HEK293 (cell line): ENCODE results near the gene SGMS1.

ENCODE experiments used
- CTCF ChIA-PET: fragments of 350-600 bp; formaldehyde crosslinking; extraction: SDS; loops from one replicate; lab custom pipeline; 2021; ENCODE audit warnings: antibody characterized with exemption; lab: Yijun Ruan, JAX
- POLR2A ChIA-PET: fragments of 300-600 bp; formaldehyde crosslinking; extraction: SDS; loops from one replicate; lab custom pipeline; 2020; ENCODE audit warnings: antibody characterized with exemption, inconsistent platforms; lab: Yijun Ruan, JAX
- H3K27ac ChIP-seq: fragments of 200-500 bp; sonication (Bioruptor generic); 2 replicates; pipeline ENCODE4 v1.5.1; 2014; ENCODE audit warnings: low read depth, low read length, control low read depth, inconsistent platforms; ENCODE audit errors: extremely low read depth
- H3K36me3 ChIP-seq, 2 experiments: fragments of 200-500 bp in 1 of 2; sonication (Bioruptor generic) in 1 of 2; 1 replicate in 1 of 2; 2 replicates in 1 of 2; pipeline ENCODE4 v1.5.1; 2014 to 2017; ENCODE audit warnings: inconsistent platforms in 2 of 2, low read length in 2 of 2; ENCODE audit not compliant: control insufficient read depth in 2 of 2, insufficient read depth in 1 of 2
- H3K4me1 ChIP-seq: fragments of 200-500 bp; sonication (Bioruptor generic); 2 replicates; pipeline ENCODE4 v1.5.1; 2014; ENCODE audit warnings: mild to moderate bottlenecking, low read length, inconsistent platforms; ENCODE audit not compliant: control insufficient read depth, insufficient read depth
- H3K4me3 ChIP-seq: 2 replicates; pipeline ENCODE4 v1.5.1; 2011; ENCODE audit warnings: low read depth, mild to moderate bottlenecking, control low read depth, low read length, moderate library complexity
- H3K9me3 ChIP-seq: fragments of 200-500 bp; sonication (Bioruptor generic); 2 replicates; pipeline ENCODE4 v1.5.1; 2014; ENCODE audit warnings: low read depth, low read length, inconsistent platforms; ENCODE audit not compliant: control insufficient read depth, insufficient read depth
- IKZF3 ChIP-seq: fragments of 450-650 bp; IDR thresholded peaks from 2 replicates; pipeline ENCODE4 v1.5.0; 2018; ENCODE audit warnings: missing biosample characterization, mild to moderate bottlenecking, missing genetic modification characterization, moderate library complexity
- RBAK ChIP-seq: fragments of 450-650 bp; formaldehyde crosslinking; IDR thresholded peaks from 2 replicates; pipeline ENCODE4 v1.5.1; 2016; ENCODE audit warnings: missing biosample characterization, missing genetic modification characterization
- ZBTB17 ChIP-seq: fragments of 450-650 bp; formaldehyde crosslinking; IDR thresholded peaks from 2 replicates; pipeline ENCODE4 v1.5.1; 2016; ENCODE audit warnings: missing biosample characterization, missing genetic modification characterization
- ZBTB20 ChIP-seq: fragments of 450-650 bp; formaldehyde crosslinking; IDR thresholded peaks from 2 replicates; pipeline ENCODE4 v1.5.1; 2016; ENCODE audit warnings: missing biosample characterization, missing genetic modification characterization
- ZBTB21 ChIP-seq: fragments of 450-650 bp; formaldehyde crosslinking; IDR thresholded peaks from 2 replicates; pipeline ENCODE4 v1.5.1; 2017; ENCODE audit warnings: missing biosample characterization, missing genetic modification characterization
- ZBTB8A ChIP-seq: fragments of 450-650 bp; formaldehyde crosslinking; IDR thresholded peaks from 2 replicates; pipeline ENCODE4 v1.5.1; 2016; ENCODE audit warnings: missing biosample characterization, missing genetic modification characterization
- ZIC2 ChIP-seq: fragments of 450-650 bp; formaldehyde crosslinking; IDR thresholded peaks from 2 replicates; pipeline ENCODE4 v1.5.1; 2016; ENCODE audit warnings: missing biosample characterization, missing genetic modification characterization
- ZNF114 ChIP-seq: fragments of 450-650 bp; formaldehyde crosslinking; IDR thresholded peaks from 2 replicates; pipeline ENCODE4 v1.5.0; 2017; ENCODE audit warnings: missing biosample characterization, missing genetic modification characterization
- ZNF157 ChIP-seq: fragments of 450-650 bp; formaldehyde crosslinking; IDR thresholded peaks from 2 replicates; pipeline ENCODE4 v1.5.1; 2016; ENCODE audit warnings: missing biosample characterization, missing genetic modification characterization
- ZNF354C ChIP-seq: fragments of 450-650 bp; formaldehyde crosslinking; IDR thresholded peaks from 2 replicates; pipeline ENCODE4 v1.5.1; 2016; ENCODE audit warnings: missing biosample characterization, missing genetic modification characterization, low read depth, borderline replicate concordance
- ZNF416 ChIP-seq: fragments of 450-650 bp; formaldehyde crosslinking; IDR thresholded peaks from 2 replicates; pipeline ENCODE4 v1.5.1; 2016; ENCODE audit warnings: missing biosample characterization, missing genetic modification characterization
- ZNF501 ChIP-seq: fragments of 450-650 bp; formaldehyde crosslinking; IDR thresholded peaks from 2 replicates; pipeline ENCODE4 v1.5.1; 2016; ENCODE audit warnings: missing biosample characterization, missing genetic modification characterization
- ZNF510 ChIP-seq: fragments of 450-650 bp; formaldehyde crosslinking; IDR thresholded peaks from 2 replicates; pipeline ENCODE4 v1.5.1; 2018; ENCODE audit warnings: mild to moderate bottlenecking, missing genetic modification characterization, missing biosample characterization; ENCODE audit not compliant: insufficient replicate concordance
- ZNF521 ChIP-seq: fragments of 450-650 bp; formaldehyde crosslinking; IDR thresholded peaks from 2 replicates; pipeline ENCODE4 v1.5.1; 2017; ENCODE audit warnings: missing biosample characterization, mild to moderate bottlenecking, missing genetic modification characterization
- ZNF621 ChIP-seq: fragments of 450-650 bp; formaldehyde crosslinking; IDR thresholded peaks from 2 replicates; pipeline ENCODE4 v1.5.1; 2017; ENCODE audit warnings: missing biosample characterization, missing genetic modification characterization
- ZNF791 ChIP-seq: fragments of 450-650 bp; formaldehyde crosslinking; IDR thresholded peaks from 2 replicates; pipeline ENCODE4 v1.5.1; 2016; ENCODE audit warnings: missing biosample characterization, missing genetic modification characterization
- ZSCAN30 ChIP-seq: fragments of 450-650 bp; IDR thresholded peaks from 2 replicates; pipeline ENCODE4 v1.5.1; 2018; ENCODE audit warnings: missing biosample characterization, mild to moderate bottlenecking, missing genetic modification characterization, moderate library complexity
- TF ChIP-seq, protein P1 (sequence below): fragments of 450-650 bp; formaldehyde crosslinking; IDR thresholded peaks from 2 replicates; pipeline ENCODE4 v1.5.1; 2016; ENCODE audit warnings: missing biosample characterization, missing genetic modification characterization
- TF ChIP-seq, protein P2 (sequence below): fragments of 450-650 bp; formaldehyde crosslinking; IDR thresholded peaks from 2 replicates; pipeline ENCODE4 v1.5.1; 2016; ENCODE audit warnings: missing biosample characterization, missing genetic modification characterization, borderline replicate concordance
- TF ChIP-seq, protein P3 (sequence below): fragments of 450-650 bp; formaldehyde crosslinking; IDR thresholded peaks from 2 replicates; pipeline ENCODE4 v1.5.0; 2017; ENCODE audit warnings: missing biosample characterization, missing genetic modification characterization, borderline replicate concordance
- TF ChIP-seq, protein P4 (sequence below): fragments of 450-650 bp; formaldehyde crosslinking; IDR thresholded peaks from 2 replicates; pipeline ENCODE4 v1.5.1; 2016; ENCODE audit warnings: missing biosample characterization, missing genetic modification characterization

SGMS1 gene

DNA sequence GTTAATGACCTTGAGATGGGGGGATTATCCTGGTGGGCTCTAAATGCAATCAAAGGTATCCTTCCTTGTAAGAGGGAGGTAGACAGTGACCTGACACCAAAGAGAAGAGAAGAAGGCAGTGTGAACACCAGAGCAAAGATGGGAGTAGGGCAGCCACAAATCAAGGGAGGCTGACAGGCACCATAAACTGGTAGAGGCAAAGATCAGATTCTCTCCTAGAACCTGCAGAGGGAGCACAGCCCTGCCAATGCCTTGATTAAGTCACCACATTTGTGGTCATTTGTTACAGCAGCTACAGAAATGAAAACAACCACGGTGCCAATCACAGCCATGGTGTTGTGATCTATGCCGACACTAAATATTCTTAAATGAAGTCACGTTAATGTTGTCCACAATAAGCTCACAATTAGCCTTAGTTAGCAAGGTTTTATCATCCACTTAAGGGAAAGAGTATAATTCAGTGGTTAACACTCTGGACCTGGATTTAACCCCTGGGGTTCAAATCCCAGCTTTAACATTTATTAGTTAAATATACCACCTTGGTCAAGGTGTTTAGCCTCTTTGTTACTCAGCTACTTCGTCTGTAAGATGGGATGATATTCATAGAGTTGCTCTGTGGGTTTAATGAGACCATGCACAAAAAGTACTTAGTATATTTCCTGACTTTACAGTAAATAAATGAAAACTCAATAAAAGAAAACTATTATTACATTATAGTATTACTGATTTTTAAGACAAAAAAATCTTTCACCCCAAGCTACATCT lies 70.8 kb downstream of the SGMS1 start (continued):
- TF ChIP-seq, protein P1, sequence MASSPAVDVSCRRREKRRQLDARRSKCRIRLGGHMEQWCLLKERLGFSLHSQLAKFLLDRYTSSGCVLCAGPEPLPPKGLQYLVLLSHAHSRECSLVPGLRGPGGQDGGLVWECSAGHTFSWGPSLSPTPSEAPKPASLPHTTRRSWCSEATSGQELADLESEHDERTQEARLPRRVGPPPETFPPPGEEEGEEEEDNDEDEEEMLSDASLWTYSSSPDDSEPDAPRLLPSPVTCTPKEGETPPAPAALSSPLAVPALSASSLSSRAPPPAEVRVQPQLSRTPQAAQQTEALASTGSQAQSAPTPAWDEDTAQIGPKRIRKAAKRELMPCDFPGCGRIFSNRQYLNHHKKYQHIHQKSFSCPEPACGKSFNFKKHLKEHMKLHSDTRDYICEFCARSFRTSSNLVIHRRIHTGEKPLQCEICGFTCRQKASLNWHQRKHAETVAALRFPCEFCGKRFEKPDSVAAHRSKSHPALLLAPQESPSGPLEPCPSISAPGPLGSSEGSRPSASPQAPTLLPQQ = peak; percentile 25; the same call in 1 of the 2 replicates

DNA sequence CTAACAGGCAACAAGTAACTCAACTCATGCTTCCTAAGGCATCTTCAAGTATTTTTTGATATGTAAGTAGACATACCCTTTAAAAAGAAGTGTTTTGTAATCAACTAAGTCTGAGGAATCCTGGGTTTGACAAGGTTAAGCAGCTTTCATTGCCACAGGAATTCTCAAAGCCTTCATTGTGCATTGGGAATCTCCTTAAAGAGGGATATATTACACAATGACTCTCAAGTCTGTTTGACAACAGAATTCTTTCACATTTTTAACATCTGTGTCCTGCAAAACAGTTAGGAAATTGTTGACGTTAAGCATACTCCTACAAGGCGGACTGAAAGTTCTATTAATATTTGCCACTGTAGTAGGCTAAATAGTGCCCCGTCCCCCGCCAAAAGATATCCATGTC lies 71.4 kb downstream of the SGMS1 start:
- ChIA-PET POLR2A (interaction anchor here (0.9 kb wide), 1 partner anchor 71 kb away, joined by 3 read pairs; no protein-coding TSS in a partner anchor), CTCF (interaction anchor here (1.0 to 1.3 kb wide), 2 partner anchors 9 to 69 kb away, joined by 4 read pairs; no protein-coding TSS in a partner anchor)
- no peak overlapping the region for H3K27ac ChIP-seq
- TF ChIP-seq IKZF3 (no peak), ZNF354C (tag by site-specific recombination) (no peak), ZNF416 (tag by site-specific recombination) (no peak), ZIC2 (no peak), ZNF510 (no peak), ZNF521 (no peak), ZNF621 (tag by site-specific recombination) (no peak), ZNF501 (tag by site-specific recombination) (no peak), ZNF114 (no peak), ZBTB17 (tag by site-specific recombination) (no peak)
- TF ChIP-seq, protein P1 = no peak
- TF ChIP-seq, protein P2, sequence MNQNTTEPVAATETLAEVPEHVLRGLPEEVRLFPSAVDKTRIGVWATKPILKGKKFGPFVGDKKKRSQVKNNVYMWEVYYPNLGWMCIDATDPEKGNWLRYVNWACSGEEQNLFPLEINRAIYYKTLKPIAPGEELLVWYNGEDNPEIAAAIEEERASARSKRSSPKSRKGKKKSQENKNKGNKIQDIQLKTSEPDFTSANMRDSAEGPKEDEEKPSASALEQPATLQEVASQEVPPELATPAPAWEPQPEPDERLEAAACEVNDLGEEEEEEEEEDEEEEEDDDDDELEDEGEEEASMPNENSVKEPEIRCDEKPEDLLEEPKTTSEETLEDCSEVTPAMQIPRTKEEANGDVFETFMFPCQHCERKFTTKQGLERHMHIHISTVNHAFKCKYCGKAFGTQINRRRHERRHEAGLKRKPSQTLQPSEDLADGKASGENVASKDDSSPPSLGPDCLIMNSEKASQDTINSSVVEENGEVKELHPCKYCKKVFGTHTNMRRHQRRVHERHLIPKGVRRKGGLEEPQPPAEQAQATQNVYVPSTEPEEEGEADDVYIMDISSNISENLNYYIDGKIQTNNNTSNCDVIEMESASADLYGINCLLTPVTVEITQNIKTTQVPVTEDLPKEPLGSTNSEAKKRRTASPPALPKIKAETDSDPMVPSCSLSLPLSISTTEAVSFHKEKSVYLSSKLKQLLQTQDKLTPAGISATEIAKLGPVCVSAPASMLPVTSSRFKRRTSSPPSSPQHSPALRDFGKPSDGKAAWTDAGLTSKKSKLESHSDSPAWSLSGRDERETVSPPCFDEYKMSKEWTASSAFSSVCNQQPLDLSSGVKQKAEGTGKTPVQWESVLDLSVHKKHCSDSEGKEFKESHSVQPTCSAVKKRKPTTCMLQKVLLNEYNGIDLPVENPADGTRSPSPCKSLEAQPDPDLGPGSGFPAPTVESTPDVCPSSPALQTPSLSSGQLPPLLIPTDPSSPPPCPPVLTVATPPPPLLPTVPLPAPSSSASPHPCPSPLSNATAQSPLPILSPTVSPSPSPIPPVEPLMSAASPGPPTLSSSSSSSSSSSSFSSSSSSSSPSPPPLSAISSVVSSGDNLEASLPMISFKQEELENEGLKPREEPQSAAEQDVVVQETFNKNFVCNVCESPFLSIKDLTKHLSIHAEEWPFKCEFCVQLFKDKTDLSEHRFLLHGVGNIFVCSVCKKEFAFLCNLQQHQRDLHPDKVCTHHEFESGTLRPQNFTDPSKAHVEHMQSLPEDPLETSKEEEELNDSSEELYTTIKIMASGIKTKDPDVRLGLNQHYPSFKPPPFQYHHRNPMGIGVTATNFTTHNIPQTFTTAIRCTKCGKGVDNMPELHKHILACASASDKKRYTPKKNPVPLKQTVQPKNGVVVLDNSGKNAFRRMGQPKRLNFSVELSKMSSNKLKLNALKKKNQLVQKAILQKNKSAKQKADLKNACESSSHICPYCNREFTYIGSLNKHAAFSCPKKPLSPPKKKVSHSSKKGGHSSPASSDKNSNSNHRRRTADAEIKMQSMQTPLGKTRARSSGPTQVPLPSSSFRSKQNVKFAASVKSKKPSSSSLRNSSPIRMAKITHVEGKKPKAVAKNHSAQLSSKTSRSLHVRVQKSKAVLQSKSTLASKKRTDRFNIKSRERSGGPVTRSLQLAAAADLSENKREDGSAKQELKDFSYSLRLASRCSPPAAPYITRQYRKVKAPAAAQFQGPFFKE = no peak
- no peaks in the 10 kb centered on the region for H3K9me3 ChIP-seq
- H3K36me3 ChIP-seq = no peaks in the 10 kb centered on the region
- no peak overlapping the region for H3K4me3 ChIP-seq
- H3K4me1 ChIP-seq = 0 out of 2 replicates have a peak, but pooled peaks cover 3% of the 10 kb centered on the region

DNA sequence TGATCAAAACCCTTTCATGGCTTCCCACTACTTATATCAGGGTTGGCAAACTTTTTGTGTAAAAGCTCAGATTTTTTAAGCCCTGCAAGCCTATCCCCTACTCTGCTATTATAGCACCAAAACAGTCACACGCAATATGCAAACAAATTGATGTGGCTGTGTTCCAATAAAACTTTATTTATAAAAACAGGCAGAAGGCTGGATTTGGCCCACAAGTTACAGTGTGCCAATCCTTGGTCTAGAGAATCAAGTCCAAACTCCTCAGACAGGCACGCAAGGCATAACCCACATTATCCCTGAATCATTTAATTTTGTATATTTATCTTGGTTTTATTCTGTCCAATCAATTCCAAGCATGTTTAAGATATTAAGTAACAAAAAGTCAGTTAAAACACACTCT lies 71.9 kb downstream of the SGMS1 start:
- CTCF ChIA-PET = interaction anchor here (0.6 kb wide), 1 partner anchor 17 kb away, joined by 5 read pairs; no protein-coding TSS in a partner anchor
- H3K27ac ChIP-seq = no peak overlapping the region
- H3K9me3 ChIP-seq = no peaks in the 10 kb centered on the region
- no peak overlapping the region for H3K4me3 ChIP-seq
- 0 out of 2 replicates have a peak, but pooled peaks cover 3% of the 10 kb centered on the region for H3K4me1 ChIP-seq
- POLR2A ChIA-PET = no interaction called here
- H3K36me3 ChIP-seq = no peaks in the 10 kb centered on the region
- no peak for TF ChIP-seq ZNF791 (tag by site-specific recombination)
- no peak for TF ChIP-seq RBAK
- no peak for TF ChIP-seq ZNF157 (tag by site-specific recombination)
- no peak for TF ChIP-seq ZBTB8A
- TF ChIP-seq, protein P3, sequence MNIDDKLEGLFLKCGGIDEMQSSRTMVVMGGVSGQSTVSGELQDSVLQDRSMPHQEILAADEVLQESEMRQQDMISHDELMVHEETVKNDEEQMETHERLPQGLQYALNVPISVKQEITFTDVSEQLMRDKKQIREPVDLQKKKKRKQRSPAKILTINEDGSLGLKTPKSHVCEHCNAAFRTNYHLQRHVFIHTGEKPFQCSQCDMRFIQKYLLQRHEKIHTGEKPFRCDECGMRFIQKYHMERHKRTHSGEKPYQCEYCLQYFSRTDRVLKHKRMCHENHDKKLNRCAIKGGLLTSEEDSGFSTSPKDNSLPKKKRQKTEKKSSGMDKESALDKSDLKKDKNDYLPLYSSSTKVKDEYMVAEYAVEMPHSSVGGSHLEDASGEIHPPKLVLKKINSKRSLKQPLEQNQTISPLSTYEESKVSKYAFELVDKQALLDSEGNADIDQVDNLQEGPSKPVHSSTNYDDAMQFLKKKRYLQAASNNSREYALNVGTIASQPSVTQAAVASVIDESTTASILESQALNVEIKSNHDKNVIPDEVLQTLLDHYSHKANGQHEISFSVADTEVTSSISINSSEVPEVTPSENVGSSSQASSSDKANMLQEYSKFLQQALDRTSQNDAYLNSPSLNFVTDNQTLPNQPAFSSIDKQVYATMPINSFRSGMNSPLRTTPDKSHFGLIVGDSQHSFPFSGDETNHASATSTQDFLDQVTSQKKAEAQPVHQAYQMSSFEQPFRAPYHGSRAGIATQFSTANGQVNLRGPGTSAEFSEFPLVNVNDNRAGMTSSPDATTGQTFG = no peak
- TF ChIP-seq ZBTB21 = no peak
- no peak for TF ChIP-seq ZSCAN30
- TF ChIP-seq, protein P4, sequence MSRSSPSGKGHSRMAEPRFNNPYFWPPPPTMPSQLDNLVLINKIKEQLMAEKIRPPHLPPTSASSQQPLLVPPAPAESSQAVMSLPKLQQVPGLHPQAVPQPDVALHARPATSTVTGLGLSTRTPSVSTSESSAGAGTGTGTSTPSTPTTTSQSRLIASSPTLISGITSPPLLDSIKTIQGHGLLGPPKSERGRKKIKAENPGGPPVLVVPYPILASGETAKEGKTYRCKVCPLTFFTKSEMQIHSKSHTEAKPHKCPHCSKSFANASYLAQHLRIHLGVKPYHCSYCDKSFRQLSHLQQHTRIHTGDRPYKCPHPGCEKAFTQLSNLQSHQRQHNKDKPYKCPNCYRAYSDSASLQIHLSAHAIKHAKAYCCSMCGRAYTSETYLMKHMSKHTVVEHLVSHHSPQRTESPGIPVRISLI (tag by site-specific recombination) = no peak
- TF ChIP-seq IKZF3 = no peak
- TF ChIP-seq ZBTB20 = no peak
